Skeletal muscle tissue (tissue), 4 donors: ENCODE measurements around the gene SMG1. TPM values are rescaled to one million over a fixed set of nuclear protein-coding genes. Genes with fewer than 3 reads are reported as not detected.
"Not testable (repeated sequence)": the region's sequence is repeated elsewhere in the genome, so short reads cannot be mapped to it uniquely, and the experiment has no call there.

Experiments used
- H3K27ac ChIP-seq: one replicate; pipeline ENCODE4 v1.7.0; 2013; ENCODE audit warnings: mild to moderate bottlenecking, low read depth, low read length, inconsistent platforms
- H3K27me3 ChIP-seq, 3 donors: one replicate each; pipeline ENCODE4 v1.7.0; 2013; ENCODE audit warnings: low read length in 3 of 3; ENCODE audit not compliant: control insufficient read depth in 3 of 3, insufficient read depth in 3 of 3
- H3K36me3 ChIP-seq, 3 donors: one replicate each; pipeline ENCODE4 v1.7.0; 2013; ENCODE audit warnings: low read length in 3 of 3; ENCODE audit not compliant: control insufficient read depth in 3 of 3, insufficient read depth in 3 of 3
- H3K4me1 ChIP-seq, 3 donors: one replicate each; pipeline ENCODE4 v1.7.0; 2013; ENCODE audit warnings: low read length in 3 of 3, mild to moderate bottlenecking in 3 of 3; ENCODE audit not compliant: control insufficient read depth in 3 of 3, insufficient read depth in 3 of 3
- H3K4me3 ChIP-seq, 3 donors: one replicate each; pipeline ENCODE4 v1.7.0; 2013; ENCODE audit warnings: low read length in 3 of 3
- H3K9ac ChIP-seq, 3 donors: one replicate each; pipeline ENCODE4 v1.7.0; 2013; ENCODE audit warnings: low read length in 3 of 3, mild to moderate bottlenecking in 3 of 3, moderate library complexity in 2 of 3, low read depth in 1 of 3
- H3K9me3 ChIP-seq, 3 donors: one replicate each; pipeline ENCODE4 v1.7.0; 2013; ENCODE audit warnings: low read length in 3 of 3; ENCODE audit not compliant: control insufficient read depth in 3 of 3
- total RNA-seq: library from RNA; depleted of rRNA; stranded (reverse); fragments of >200 nt; gene quantifications from one replicate; pipeline ENCODE4 v1.2.3, GENCODE V29; 2014
- donor health status: Osteomylitis.

Gene SMG1
- total RNA-seq, 1 donor from 2014 or later, result 89.2 TPM

DNA sequence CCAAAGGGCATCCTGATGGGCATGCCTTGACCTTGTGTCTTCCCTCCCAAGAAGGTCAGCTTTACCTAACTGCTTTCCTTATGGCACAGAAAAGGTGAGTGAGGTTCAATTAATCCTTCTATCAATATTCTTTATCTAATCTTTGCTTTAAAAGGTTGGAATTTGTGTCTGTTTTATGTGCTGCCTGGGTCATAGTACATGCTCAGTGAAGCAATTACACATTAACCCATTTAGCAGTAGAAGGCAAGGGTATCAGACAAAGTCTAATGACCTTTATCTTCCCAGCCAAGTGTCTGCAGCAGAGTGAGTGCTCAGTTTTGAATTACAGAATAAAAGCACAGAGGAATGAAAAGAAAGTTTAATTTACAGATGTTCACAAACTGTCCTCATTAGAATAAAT lies 63.3 kb downstream of the SMG1 start:
- not testable (repeated sequence) for H3K4me1 ChIP-seq, H3K27ac ChIP-seq, H3K4me3 ChIP-seq, H3K9me3 ChIP-seq, H3K27me3 ChIP-seq, H3K9ac ChIP-seq
- H3K36me3 ChIP-seq, result peaks cover 0 to 18% (median 12%) of the 10 kb centered on the region in 3 donors

DNA sequence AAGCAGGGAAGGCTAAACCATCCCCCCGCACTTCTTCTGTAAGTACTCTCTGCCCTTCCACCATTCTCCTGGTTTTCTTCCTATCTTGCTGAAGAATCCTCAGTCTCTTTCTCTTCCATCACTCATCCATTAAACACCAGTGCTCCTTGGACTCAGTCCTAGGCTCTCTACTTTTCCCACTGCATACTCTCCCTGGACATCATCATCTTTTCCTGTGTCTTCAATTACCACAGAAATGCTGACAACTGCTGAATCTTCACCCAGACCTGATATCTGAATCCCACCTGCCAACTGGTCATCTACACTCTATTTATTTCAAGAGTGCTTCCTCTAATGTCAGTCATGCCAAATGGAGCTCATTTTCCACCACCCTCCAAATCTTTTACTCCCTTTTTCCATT lies 71.0 kb downstream of the SMG1 start:
- H3K27me3 ChIP-seq, result no peaks in the 10 kb centered on the region
- peaks cover 20 to 44% (median 40%) of the 10 kb centered on the region in 3 donors for H3K36me3 ChIP-seq
- H3K4me1 ChIP-seq, result no peaks in the 10 kb centered on the region
- H3K9ac ChIP-seq, result no peak overlapping the region
- H3K9me3 ChIP-seq, result no peaks in the 10 kb centered on the region
- no peak overlapping the region for H3K4me3 ChIP-seq
- no peak overlapping the region for H3K27ac ChIP-seq

GRCh38 chr16:18853694-18854093 lies 72.5 kb downstream of the SMG1 start:
- Histone ChIP-seq H3K9me3 (no peaks in the 10 kb centered on the region), H3K4me3 (no peak overlapping the region), H3K4me1 (no peaks in the 10 kb centered on the region), H3K9ac (no peak overlapping the region), H3K36me3 (peaks cover 33 to 57% (median 49%) of the 10 kb centered on the region in 3 donors), H3K27me3 (no peaks in the 10 kb centered on the region), H3K27ac (no peak overlapping the region)

DNA sequence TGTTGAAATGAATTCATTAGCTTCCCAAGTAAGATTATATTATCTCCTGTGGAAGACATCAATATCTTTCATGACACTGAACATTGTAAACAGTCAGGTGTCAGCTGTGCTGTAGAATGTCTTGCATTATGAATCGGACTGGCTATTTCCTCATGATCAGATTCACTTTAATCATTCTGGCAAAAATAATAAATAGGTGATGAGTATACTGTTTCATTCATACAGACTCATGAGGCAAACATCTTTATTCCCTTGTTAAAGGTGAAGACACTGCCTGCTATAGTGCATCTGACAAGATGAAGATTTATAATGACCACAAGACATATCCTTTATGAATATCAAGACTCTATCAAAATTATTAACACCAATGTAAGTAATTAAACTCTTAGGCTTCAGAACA lies 73.6 kb downstream of the SMG1 start:
- no peak overlapping the region for H3K4me3 ChIP-seq
- no peaks in the 10 kb centered on the region for H3K4me1 ChIP-seq
- H3K9ac ChIP-seq, result no peak overlapping the region
- H3K27me3 ChIP-seq, result no peaks in the 10 kb centered on the region
- H3K27ac ChIP-seq, result no peak overlapping the region
- no peaks in the 10 kb centered on the region for H3K9me3 ChIP-seq
- H3K36me3 ChIP-seq, result peaks cover 38 to 63% (median 56%) of the 10 kb centered on the region in 3 donors

GRCh38 chr16:18846416-18846815 lies 79.8 kb downstream of the SMG1 start:
- no peak overlapping the region for H3K9ac ChIP-seq
- H3K36me3 ChIP-seq, result peaks cover 49 to 74% (median 72%) of the 10 kb centered on the region in 3 donors
- no peaks in the 10 kb centered on the region for H3K27me3 ChIP-seq
- H3K4me1 ChIP-seq, result no peaks in the 10 kb centered on the region
- H3K27ac ChIP-seq, result no peak overlapping the region
- no peak overlapping the region for H3K4me3 ChIP-seq
- H3K9me3 ChIP-seq, result no peaks in the 10 kb centered on the region

- Histone ChIP-seq H3K4me3 (no peak overlapping the region), H3K9ac (no peak overlapping the region), H3K27me3 (no peaks in the 10 kb centered on the region), H3K4me1 (no peaks in the 10 kb centered on the region), H3K9me3 (no peaks in the 10 kb centered on the region), H3K36me3 (peaks cover 44 to 75% (median 64%) of the 10 kb centered on the region in 3 donors), H3K27ac (no peak overlapping the region)
Measured at GRCh38 chr16:18842565-18842964, 83.6 kb downstream of the SMG1 start.

GRCh38 chr16:18841833-18842525 lies 84.2 kb downstream of the SMG1 start:
- Histone ChIP-seq H3K36me3 (peaks cover 45 to 75% (median 64%) of the 10 kb centered on the region in 3 donors), H3K4me1 (no peaks in the 10 kb centered on the region), H3K27ac (no peak overlapping the region), H3K27me3 (no peaks in the 10 kb centered on the region), H3K9me3 (no peaks in the 10 kb centered on the region), H3K4me3 (no peak overlapping the region), H3K9ac (no peak overlapping the region)

DNA sequence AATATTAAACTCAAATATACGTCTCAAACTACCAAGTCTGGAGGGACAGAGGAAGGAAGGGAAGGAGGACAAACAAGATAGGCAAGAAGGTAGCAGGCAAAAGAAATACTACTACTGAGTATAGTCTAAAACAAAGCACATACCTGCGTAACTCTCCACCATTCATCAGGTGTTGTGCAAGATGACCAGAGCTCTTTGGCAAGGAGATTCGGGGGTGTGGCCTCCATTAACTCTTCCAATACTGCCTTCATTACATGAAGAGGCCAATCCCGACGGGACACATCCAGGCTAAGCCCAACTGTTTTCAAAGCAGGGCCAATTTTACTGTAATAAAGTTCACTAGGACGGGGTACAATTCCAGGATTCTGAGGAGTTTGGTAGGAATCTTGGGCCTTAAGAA lies 86.7 kb downstream of the SMG1 start:
- Histone ChIP-seq H3K4me1 (no peaks in the 10 kb centered on the region), H3K4me3 (no peak overlapping the region), H3K27me3 (no peaks in the 10 kb centered on the region), H3K36me3 (peaks cover 57 to 77% (median 70%) of the 10 kb centered on the region in 3 donors), H3K27ac (no peak overlapping the region), H3K9ac (no peak overlapping the region), H3K9me3 (no peaks in the 10 kb centered on the region)

DNA sequence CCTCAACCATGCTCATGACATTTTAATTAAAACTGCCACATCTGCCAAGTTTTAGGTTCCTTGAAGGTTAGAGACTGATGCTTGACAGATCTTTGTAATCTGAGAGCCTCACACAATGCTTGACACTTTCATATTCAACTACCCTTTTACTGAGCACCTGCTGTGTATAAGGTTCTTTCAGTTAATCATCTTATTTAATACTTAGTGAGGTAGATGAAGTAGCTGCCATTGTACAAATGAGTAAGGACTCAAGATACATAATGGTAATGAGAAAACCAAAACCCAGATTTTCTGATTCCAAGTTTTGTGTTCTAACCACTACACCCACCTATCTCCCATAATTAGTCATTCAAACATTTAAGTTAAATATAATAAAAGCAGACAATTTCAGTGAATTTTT lies 89.5 kb downstream of the SMG1 start:
- Histone ChIP-seq H3K36me3 (peaks cover 70 to 86% (median 84%) of the 10 kb centered on the region in 3 donors), H3K9me3 (no peaks in the 10 kb centered on the region), H3K27me3 (no peaks in the 10 kb centered on the region), H3K27ac (no peak overlapping the region), H3K4me1 (no peaks in the 10 kb centered on the region), H3K4me3 (no peak overlapping the region), H3K9ac (no peak overlapping the region)

DNA sequence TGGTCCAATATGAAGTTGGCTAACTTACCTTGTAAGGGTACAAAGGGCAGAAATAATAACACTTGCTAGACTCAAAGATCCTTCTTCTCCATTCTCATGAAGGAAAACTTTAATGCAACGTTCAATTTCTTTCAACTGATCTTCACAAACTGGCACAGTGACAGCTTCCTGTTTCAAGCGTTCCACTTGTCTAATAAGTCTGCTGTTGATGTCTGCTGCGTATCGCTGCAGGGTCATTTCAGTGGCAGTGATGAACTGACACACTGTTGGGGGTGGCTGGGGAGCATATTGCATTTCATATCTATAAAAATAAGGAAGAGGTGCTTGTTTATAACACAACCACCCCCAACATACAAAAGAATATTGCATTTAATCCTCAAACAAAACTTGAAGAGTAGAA lies 91.3 kb downstream of the SMG1 start:
- H3K4me1 ChIP-seq, result no peaks in the 10 kb centered on the region
- no peaks in the 10 kb centered on the region for H3K27me3 ChIP-seq
- no peak overlapping the region for H3K27ac ChIP-seq
- H3K36me3 ChIP-seq, result peaks cover 72 to 92% (median 90%) of the 10 kb centered on the region in 3 donors
- no peak overlapping the region for H3K9ac ChIP-seq
- H3K4me3 ChIP-seq, result no peak overlapping the region
- H3K9me3 ChIP-seq, result no peaks in the 10 kb centered on the region
